ENCODE results near the gene PBXIP1. TPM values are rescaled to one million over a fixed set of nuclear protein-coding genes. Genes with fewer than 3 reads are reported as not detected.

PBXIP1 gene, protein sequence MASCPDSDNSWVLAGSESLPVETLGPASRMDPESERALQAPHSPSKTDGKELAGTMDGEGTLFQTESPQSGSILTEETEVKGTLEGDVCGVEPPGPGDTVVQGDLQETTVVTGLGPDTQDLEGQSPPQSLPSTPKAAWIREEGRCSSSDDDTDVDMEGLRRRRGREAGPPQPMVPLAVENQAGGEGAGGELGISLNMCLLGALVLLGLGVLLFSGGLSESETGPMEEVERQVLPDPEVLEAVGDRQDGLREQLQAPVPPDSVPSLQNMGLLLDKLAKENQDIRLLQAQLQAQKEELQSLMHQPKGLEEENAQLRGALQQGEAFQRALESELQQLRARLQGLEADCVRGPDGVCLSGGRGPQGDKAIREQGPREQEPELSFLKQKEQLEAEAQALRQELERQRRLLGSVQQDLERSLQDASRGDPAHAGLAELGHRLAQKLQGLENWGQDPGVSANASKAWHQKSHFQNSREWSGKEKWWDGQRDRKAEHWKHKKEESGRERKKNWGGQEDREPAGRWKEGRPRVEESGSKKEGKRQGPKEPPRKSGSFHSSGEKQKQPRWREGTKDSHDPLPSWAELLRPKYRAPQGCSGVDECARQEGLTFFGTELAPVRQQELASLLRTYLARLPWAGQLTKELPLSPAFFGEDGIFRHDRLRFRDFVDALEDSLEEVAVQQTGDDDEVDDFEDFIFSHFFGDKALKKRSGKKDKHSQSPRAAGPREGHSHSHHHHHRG
- total RNA-seq = 10 to 100 TPM; 11.2 to 11.7 TPM

DNA sequence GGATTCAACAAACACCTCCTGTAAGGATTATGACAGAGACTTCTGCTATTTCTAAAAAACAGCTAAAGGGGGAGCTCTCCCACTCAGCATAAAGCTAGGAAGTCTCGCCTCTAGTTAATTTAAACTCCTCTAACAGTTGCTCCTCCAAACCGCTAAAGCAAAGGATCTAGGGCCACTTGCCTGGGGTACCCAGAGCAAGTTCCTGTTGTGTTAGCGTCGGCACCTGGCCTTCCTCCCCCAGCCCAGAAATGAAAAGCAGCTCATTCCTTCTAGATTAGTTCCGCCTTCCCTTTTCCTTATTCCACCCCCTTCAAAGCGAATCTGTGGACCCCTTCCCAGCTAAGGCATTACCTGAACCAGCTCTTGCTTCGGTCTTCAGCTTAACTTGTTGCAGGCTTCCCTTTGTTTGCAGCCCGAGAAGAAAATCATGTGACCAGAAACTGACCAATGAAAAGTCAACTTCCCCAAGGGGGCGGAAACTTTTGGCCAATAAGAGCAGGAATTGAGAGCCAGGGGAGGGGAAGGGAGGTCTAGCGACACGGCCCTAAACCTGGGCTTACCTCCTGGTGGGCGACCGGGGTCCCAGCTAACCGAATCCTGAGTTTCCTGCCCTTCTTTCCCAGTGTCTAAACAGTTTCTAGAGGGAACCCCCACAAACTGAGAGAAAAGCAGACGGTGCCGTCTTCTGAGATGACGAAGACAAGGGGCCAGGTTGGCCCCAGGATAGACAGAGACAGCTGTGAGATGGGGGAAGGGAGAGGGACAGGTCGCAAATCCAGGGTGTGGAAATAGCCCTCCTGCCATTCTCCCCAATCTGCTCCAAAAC, at the start of gene PBXIP1:
PBXIP1 (minus strand) TSS at position 382 of the 826 bp plus-strand sequence. CDS start 2,378 bp downstream, outside the sequence.
- ChIA-PET CTCF (interaction anchor here (0.5 to 5.2 kb wide), 13 partner anchors 10 to 409 kb away, joined by 3 to 20 read pairs (median 3); partner anchors contain the start of genes CKS1B and PMVK), POLR2A (interaction anchor here (1.0 to 1.2 kb wide), 3 partner anchors 18 to 43 kb away, joined by 3 to 4 read pairs (median 3); partner anchors contain the start of gene PMVK)

DNA sequence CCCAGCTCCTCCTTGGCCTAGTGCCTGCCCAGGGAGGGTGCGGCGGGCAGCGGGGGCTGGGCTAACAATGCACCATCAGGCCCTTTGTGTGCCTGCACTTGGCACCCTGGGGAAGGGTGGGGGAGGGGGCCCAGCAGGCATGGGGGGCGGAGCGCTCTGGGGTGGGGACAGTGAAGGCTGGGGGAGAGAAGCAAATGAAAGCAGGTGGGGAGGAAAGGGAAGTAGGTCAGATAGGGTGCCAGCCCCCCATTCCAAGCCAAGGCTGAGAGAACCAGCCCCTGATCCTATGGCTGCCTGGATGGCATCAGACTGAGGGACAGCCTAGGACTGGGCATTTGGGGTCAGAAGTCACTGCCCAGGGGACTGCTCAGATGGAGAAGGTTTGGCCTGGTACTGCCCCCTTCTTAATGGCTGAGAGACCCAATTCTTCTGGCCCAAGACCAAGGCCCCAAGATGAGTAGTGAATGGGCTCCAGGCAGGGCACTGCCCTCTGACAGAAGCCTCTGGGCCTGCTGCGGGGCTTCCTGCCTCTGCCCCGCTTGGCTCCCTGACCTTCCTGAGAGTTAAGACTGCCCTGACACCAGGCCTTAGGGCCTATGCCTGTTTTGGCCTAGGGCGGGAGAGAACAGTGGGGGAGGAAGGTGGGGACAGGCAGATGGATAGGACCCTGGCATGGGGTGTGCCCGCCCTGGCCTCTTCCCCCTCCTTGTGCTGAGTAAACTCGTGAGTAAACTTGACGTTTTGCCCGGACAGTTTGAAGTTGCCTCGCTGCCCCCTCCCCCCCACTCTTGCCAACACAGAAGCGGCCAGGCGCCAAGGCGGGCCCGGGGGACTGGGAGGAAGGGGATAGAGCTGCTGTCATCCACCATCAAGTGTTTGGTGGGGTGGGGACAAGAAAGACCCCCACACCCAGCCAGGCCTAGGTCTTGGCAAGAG, 49.4 kb upstream of the PBXIP1 start:
- POLR2A ChIA-PET = no interaction called here
- CTCF ChIA-PET = interaction anchor here (1.8 to 10.0 kb wide), 2 partner anchors 10 to 11 kb away, joined by 11 to 115 read pairs; no protein-coding TSS in a partner anchor

DNA sequence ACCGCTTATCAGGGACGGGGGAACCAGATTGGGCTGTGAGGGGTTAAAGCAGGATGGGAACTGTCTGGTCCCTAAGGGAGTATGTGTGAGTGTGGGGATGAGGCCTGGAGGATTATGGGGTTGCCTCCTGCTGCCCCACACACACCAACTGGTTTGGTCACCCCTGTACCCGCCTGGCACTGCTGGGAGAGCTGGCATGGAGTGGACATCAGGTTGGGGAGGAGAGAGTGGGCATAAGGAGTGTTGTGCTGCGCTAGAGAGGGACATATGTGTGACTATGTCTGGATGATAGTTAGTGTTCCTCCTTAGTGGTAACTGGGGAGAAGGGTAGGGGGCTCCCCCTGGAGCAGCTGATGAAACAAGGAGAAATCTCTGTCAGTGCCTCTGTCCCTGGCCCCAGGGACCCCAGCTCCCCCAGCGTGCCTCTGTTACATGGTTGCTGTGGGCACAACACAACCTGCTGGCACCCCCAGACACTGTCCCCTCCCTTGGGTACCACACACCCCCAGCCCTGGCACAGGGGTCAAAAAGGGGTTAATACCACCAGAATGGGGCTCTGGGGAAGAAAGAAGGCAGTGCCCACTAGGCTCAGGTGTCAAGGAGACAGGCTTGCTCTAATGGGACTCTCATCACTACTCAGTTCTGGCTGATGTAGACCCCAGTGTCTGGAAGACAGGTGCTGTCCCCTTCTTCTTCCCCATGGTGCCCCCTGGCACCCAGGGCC, 48.6 kb upstream of the PBXIP1 start:
- ChIA-PET POLR2A (no interaction called here), CTCF (interaction anchor here (1.2 to 10.0 kb wide), 4 partner anchors 11 to 246 kb away, joined by 3 to 115 read pairs (median 5); partner anchors contain the start of genes ADAM15 and PBXIP1)

DNA sequence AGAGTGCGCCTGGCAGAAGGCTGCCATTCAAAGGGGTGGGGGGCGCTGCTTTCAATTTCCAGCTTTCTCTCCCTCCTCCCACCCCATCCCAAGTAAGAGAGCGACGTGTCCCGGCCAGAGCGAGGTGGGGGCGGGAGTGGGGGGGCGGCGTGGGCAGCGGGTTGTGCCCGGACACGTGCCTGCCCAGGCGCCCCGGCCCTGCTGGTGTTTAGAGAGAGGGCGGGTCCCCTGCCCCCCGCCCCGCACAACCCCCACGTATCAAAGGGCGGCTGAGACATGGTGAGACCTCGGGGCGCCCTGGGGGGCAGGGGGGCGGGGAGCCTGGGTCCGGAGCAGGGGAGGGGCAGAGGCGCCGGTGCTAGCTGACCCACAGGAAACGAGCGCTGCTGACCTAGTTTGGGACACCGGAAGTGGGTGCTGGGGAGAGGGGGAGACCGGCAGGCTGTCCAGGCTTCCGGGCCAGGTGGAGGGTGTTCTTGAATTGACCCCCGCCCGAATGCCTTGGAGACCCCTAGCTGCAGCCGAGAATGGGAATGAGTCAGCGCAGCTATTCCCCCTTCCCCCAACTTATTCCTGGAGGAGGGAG, 48.0 kb upstream of the PBXIP1 start:
- ChIA-PET POLR2A (interaction anchor here (0.6 to 0.8 kb wide), 3 partner anchors 9 to 60 kb away, joined by 3 to 5 read pairs (median 3); partner anchors contain the start of gene ADAM15), CTCF (interaction anchor here (0.6 to 10.0 kb wide), 5 partner anchors 11 to 558 kb away, joined by 3 to 115 read pairs (median 4); partner anchors contain the start of genes ADAM15 and PBXIP1)

DNA sequence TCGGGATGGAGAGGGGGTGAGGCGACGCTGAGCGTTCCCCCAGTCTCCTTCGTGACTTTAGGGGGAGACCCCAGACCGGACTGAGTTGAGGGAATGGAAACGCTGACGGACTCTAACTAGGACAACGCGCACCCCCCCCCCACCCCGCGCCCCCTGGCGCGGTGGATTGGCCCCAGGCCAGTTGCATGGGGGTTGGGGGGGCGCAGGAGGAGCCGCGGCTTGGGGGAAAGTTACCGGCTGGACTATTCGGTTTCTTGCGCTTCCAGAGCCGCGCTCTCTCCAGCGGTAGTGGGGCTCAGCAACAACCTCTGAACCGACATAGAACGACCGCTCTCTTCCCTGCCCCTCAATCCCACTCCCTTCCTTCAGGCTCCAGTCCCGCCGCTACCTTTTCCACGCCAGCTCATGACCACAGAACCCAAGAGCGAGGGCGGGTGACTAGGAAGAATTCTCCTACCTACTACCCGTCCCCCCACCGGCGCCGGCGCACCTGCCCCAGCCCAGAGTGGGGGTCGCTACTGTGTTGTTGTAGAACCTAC, 47.4 kb upstream of the PBXIP1 start:
- ChIA-PET CTCF (interaction anchor here (1.2 to 10.0 kb wide), 4 partner anchors 12 to 247 kb away, joined by 3 to 115 read pairs (median 5); partner anchors contain the start of genes ADAM15 and PBXIP1), POLR2A (interaction anchor here (0.6 to 0.8 kb wide), 3 partner anchors 9 to 59 kb away, joined by 3 to 5 read pairs (median 3); partner anchors contain the start of gene ADAM15)

DNA sequence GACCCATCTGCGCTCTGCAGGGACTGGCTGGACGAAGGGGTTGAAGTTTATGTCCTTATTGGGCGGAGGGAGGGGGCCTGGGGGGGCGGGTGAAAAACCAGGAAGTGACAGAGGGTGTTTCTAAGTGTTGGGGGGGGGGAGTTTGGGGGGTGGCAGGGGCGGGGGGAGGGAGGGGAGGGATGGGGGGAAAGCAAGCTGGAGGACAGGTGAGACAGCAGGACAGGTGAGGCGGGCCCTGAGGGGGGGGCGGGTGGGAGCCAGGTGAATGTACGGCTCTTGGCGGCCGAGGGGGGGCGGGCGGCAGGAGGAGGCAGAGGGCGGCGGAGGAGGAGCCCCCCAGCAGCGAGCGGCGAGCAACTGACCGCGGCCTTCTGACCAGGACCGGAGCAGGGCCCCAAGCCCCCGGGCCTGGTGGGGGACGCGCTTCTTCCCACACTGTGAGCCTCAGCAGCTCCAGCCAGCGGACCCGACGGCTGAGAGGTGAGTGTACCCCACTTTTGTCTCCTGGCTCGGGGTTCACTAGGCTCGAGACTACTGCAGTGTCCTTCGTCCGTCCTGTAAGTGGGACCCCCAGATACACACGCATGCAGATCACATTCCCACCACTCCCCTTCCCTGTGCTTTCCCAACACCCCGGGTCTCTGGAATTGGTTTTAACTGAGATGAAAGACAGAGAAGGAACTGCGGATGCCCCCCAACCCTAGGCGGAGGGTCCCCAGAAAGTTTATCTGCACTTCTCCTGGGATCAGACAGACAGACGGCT, 46.7 kb upstream of the PBXIP1 start, which contains the start of gene ZBTB7B:
ZBTB7B (plus strand) TSS at position 339 of the 763 bp plus-strand sequence. CDS start 11,859 bp downstream, outside the sequence.
- CTCF ChIA-PET = interaction anchor here (1.2 to 10.0 kb wide), 3 partner anchors 12 to 48 kb away, joined by 4 to 115 read pairs (median 6); partner anchors contain the start of genes ADAM15 and PBXIP1
- POLR2A ChIA-PET = no interaction called here

DNA sequence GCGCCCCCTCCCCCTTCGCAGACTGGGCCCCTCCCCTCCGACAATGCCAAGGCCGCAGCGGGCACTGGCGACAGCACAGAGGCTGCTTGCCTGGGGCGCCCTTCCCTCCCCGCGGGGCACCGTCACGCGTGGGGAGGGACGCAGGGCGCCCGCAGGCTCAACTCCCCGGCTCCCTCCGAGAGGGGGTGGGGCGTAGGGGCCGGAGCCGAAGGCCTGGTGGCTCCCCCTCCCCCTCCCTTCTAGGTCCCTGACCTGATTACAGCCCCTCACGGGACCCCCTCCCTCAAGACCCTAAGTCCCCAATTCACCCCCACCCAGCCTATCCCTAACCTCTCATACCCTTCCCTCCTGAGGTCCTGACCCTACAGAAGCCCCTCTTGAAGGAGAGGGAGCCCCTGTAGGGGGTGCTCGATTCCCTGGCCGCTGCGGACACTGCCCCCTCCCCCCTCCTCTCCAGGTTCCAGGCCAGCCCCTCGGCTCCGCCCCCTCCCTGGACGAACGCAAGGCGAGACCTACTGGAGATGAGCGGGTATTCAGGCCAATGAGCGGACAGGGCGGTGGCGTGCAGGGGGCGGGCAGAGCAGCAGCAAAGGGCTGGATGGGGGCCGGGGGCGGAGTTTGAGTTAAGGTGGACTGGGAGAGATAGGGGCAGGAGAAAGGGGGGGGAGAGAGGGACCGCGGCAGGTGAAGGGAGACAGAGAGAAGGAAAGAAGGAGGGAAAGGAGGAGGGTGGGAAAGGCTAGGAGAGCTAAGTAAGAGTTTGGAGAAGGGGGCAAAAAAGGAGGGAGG, 46.0 kb upstream of the PBXIP1 start:
- ChIA-PET CTCF (interaction anchor here (0.7 to 10.0 kb wide), 7 partner anchors 9 to 83 kb away, joined by 3 to 115 read pairs (median 3); partner anchors contain the start of genes PMVK and PYGO2), POLR2A (interaction anchor here (0.6 to 0.7 kb wide), 2 partner anchors 47 to 66 kb away, joined by 3 to 4 read pairs; partner anchors contain the start of gene PMVK)

DNA sequence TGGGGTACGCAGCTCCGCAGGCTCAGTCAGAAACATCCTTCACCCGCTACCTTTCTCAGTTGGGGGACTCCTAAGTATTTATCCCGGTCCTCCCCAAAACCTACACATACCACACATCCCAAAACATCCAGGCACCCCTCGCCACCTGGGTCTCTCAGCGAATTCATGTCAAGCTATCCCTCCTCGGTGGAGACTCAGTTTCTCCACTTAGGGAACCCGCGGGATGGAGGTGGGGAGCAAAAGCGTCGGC, 45.5 kb upstream of the PBXIP1 start:
- POLR2A ChIA-PET = interaction anchor here (0.6 to 0.7 kb wide), 2 partner anchors 47 to 65 kb away, joined by 3 to 4 read pairs; partner anchors contain the start of gene PMVK

DNA sequence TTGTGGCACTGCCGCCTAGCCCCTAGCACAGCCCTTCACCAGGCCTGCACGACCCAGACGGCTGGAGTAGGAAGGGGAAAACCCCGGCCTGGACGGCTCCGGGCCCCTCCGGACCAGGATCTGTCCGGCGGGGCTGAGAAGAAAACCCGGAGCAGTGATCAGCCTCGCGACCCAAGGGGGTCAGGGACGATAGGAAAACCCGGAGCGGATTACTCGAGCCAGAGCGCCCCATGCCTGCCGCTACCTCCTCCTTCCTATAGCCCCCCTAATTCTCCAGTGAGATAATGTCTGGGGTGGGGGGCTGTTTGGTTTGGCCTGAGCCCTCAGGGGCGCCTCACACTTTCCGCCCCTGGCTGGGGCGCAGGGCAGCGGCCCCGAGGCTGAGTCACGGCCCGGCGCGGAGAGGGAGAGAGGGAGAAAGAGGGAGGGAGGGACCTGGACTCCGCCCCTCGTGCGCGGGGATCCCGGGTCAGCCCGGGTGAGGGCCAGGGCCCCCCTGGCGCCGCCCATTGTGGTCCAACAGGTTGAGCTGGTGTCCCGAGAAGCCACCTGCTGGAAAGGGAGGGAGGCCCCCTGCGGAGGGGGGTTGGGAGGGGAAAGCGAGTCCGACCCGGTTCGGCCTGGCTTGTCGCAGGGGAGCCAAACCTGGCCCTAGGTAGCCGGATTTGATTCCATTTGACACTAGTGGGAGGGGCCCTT, 45.0 kb upstream of the PBXIP1 start:
- CTCF ChIA-PET = interaction anchor here (0.7 to 10.0 kb wide), 12 partner anchors 8 to 84 kb away, joined by 3 to 115 read pairs (median 4); partner anchors contain the start of genes PBXIP1, PMVK and PYGO2

More for the DNA sequence above, 45.5 kb upstream of the PBXIP1 start:
- CTCF ChIA-PET = interaction anchor here (0.7 to 10.0 kb wide), 7 partner anchors 9 to 84 kb away, joined by 3 to 115 read pairs (median 3); partner anchors contain the start of genes PMVK and PYGO2

DNA sequence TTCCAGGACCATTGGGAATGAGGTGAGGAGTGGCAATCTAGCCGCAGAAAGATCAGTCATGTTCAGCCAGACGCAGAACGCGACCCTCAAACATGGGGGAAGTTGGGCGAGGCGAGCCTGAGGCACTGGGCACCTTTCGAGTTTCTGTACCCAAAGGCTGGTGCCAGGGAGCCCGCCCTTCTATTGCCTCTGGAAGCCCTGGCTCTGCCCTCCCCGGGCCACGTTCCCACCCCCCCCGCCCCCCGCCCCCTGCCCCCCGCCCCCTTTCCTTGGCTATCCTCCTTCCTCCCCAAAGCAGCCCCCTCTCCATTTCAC, 44.5 kb upstream of the PBXIP1 start:
- CTCF ChIA-PET = interaction anchor here (1.0 to 10.0 kb wide), 14 partner anchors 8 to 85 kb away, joined by 3 to 115 read pairs (median 8); partner anchors contain the start of genes ADAM15, CKS1B, PBXIP1 and PYGO2
- POLR2A ChIA-PET = interaction anchor here (0.5 to 2.1 kb wide), 6 partner anchors 17 to 85 kb away, joined by 4 to 8 read pairs (median 6); partner anchors contain the start of genes PMVK and PYGO2

More for the DNA sequence above, 45.0 kb upstream of the PBXIP1 start:
- POLR2A ChIA-PET = interaction anchor here (0.6 to 2.1 kb wide), 5 partner anchors 39 to 84 kb away, joined by 3 to 8 read pairs (median 4); partner anchors contain the start of genes PMVK and PYGO2

DNA sequence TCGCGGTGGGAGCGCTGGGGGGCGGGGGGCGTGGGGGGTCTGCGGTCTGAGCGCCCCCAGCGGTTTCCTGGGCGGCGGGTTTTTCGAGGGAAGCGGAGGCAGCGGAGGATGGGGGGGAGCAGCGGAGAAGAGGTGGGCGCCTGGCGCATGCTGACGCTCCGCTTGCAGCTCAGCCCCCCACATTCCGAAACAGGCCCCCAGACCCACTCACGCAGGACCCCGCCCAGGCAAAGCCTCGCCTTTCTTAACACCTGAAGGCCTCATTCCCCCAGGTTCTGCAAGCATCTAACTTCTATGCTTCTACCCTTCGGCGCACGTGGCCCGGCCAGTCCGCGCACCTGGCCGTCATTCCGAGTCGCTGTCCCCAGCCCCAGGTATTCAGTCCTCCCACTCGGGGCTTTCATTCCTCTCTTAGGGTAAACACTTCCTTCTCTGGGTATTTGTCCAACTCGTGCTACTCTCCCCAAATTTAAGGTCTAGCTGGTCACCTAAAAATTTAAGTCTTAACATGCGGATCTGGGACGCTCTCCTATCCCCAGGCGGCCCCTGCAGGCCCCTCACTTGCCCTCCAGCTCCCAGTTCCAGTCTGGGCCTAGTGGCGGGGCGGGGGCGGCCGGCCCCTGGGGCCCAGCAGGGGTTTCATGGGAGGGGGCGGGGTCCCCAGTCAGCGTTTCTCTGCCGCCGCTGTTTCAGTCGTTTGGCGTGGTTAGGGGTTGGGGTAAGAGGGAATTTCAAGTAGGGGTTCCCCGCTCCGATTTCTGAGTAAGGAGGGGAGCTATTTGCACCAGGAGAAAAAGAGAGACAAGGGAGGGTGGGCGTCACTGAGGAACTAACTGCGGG, 43.9 kb upstream of the PBXIP1 start:
- ChIA-PET CTCF (interaction anchor here (0.5 to 10.0 kb wide), 27 partner anchors 9 to 275 kb away, joined by 3 to 115 read pairs (median 4); partner anchors contain the start of genes ADAM15, CKS1B, EFNA4 and FLAD1), POLR2A (interaction anchor here (0.5 to 2.1 kb wide), 9 partner anchors 16 to 373 kb away, joined by 3 to 8 read pairs (median 5); partner anchors contain the start of genes FLAD1, PMVK and PYGO2)

DNA sequence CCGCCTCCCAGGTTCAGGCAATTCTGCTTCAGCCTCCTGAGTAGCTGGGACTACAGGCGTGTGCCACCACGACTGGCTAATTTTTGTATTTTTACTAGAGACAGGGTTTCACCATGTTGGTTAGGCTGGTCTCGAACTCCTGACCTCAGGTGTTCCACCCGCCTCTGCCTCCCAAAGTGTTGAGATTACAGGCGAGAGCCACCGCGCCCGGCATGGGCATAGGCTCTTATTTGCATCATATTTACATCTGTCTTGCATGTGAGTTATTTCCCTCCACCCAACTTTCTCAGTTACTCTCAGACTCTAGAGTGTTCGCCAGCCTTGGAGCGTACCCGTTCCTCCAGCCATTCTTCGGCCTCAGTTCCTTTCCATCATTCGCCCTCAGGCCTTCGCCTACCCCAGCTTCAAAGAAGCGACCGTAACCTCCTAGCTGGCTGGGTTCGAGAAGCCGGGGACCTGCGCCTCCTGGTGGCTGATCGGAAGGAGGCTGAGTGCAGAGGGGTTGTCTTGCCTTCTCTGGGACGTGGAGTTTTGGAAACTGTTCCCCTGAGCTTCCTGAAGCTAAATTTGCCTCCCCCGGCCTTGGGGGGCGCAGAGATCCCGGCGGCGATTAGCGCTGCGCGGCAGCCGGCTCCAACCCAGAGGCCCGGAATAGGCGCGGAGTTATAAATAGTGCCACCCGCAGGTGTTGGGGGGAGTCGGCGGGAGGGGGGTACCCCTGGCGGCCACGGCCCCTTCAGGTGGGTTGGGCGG, 43.1 kb upstream of the PBXIP1 start:
- ChIA-PET POLR2A (interaction anchor here (0.6 to 2.1 kb wide), 8 partner anchors 16 to 372 kb away, joined by 3 to 8 read pairs (median 4); partner anchors contain the start of genes FLAD1, PBXIP1, PMVK and PYGO2), CTCF (interaction anchor here (0.9 to 10.0 kb wide), 25 partner anchors 9 to 86 kb away, joined by 3 to 115 read pairs (median 5); partner anchors contain the start of genes ADAM15, CKS1B, EFNA4 and FLAD1)
